GM23248 (cell line): ENCODE measurements around the gene INAFM1.

Experiments used
- EZH2 ChIP-seq: fragments of 200-600 bp; sonication (generic); IDR thresholded peaks from 2 replicates; pipeline ENCODE4 v1.6.1; 2018; ENCODE audit warnings: antibody characterized with exemption, mild to moderate bottlenecking; ENCODE audit not compliant: insufficient read depth, poor library complexity, severe bottlenecking
- EZH2phosphoT487 ChIP-seq: fragments of 200-600 bp; sonication (generic); IDR thresholded peaks from 2 replicates; pipeline ENCODE4 v1.6.1; 2018; ENCODE audit warnings: antibody characterized with exemption, moderate library complexity, mild to moderate bottlenecking, low read depth; ENCODE audit not compliant: insufficient read depth

DNA sequence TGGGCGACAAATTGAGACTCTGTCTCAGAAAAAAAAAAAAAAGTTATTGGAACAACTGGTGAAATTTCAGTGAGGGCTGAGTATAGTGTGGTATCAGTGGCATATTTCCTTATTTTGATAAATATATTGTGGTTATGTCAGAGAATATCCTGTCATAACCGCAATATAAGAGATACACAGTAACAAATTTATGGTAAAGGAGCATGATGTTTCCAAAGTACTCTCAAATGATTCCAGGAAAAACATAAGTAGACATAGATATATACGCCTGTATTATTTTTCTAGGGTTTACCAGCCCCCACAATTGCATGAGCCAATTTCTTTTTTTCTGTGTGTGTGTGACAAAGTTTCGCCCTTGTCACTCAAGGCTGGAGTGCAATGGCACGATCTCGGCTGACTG is 29.3 kb downstream of the INAFM1 start:
- no peak for TF ChIP-seq EZH2
- no peak for TF ChIP-seq EZH2phosphoT487
